ENCODE measurements around the gene USP25. TPM values are rescaled to one million over a fixed set of nuclear protein-coding genes. Genes with fewer than 3 reads are reported as not detected.

Gene USP25
- total RNA-seq, 1 experiment from 2014 or later = 33.6 TPM

DNA sequence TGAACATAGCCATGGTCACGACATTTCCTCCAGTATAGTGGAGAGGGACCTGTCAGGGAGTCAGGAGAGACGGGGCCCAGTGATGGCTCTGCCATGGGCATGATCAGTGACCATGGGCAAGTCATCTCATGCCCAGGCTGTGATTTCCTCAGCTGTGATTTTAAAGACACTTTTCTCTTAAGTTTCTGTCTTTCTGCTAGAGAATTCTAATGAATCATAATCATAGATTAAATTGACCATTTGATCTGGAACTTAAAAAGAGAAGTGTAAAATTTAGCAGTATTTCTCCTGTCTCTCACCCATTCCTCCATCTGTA is 112.7 kb downstream of the USP25 start (continued):
- TF ChIP-seq, protein P1, sequence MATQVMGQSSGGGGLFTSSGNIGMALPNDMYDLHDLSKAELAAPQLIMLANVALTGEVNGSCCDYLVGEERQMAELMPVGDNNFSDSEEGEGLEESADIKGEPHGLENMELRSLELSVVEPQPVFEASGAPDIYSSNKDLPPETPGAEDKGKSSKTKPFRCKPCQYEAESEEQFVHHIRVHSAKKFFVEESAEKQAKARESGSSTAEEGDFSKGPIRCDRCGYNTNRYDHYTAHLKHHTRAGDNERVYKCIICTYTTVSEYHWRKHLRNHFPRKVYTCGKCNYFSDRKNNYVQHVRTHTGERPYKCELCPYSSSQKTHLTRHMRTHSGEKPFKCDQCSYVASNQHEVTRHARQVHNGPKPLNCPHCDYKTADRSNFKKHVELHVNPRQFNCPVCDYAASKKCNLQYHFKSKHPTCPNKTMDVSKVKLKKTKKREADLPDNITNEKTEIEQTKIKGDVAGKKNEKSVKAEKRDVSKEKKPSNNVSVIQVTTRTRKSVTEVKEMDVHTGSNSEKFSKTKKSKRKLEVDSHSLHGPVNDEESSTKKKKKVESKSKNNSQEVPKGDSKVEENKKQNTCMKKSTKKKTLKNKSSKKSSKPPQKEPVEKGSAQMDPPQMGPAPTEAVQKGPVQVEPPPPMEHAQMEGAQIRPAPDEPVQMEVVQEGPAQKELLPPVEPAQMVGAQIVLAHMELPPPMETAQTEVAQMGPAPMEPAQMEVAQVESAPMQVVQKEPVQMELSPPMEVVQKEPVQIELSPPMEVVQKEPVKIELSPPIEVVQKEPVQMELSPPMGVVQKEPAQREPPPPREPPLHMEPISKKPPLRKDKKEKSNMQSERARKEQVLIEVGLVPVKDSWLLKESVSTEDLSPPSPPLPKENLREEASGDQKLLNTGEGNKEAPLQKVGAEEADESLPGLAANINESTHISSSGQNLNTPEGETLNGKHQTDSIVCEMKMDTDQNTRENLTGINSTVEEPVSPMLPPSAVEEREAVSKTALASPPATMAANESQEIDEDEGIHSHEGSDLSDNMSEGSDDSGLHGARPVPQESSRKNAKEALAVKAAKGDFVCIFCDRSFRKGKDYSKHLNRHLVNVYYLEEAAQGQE (IDR thresholded peaks at IDR 0.05; ENCODE audit: low read depth) = no peak
- TF ChIP-seq ZNF274 (IDR thresholded peaks at IDR 0.05; ENCODE audit: low read depth, low read length) = no peak
- TF ChIP-seq, protein P2, sequence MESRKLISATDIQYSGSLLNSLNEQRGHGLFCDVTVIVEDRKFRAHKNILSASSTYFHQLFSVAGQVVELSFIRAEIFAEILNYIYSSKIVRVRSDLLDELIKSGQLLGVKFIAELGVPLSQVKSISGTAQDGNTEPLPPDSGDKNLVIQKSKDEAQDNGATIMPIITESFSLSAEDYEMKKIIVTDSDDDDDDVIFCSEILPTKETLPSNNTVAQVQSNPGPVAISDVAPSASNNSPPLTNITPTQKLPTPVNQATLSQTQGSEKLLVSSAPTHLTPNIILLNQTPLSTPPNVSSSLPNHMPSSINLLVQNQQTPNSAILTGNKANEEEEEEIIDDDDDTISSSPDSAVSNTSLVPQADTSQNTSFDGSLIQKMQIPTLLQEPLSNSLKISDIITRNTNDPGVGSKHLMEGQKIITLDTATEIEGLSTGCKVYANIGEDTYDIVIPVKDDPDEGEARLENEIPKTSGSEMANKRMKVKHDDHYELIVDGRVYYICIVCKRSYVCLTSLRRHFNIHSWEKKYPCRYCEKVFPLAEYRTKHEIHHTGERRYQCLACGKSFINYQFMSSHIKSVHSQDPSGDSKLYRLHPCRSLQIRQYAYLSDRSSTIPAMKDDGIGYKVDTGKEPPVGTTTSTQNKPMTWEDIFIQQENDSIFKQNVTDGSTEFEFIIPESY (IDR thresholded peaks at IDR 0.05; ENCODE audit: extremely low read depth, insufficient replicate concordance, low read length) = no peak
- TF ChIP-seq JUND (IDR thresholded peaks at IDR 0.05) = no peak
- no peak for TF ChIP-seq RAD21 (IDR thresholded peaks at IDR 0.05; ENCODE audit: low read depth)
- TF ChIP-seq CEBPB (IDR thresholded peaks at IDR 0.05; ENCODE audit: low read depth) = no peak

DNA sequence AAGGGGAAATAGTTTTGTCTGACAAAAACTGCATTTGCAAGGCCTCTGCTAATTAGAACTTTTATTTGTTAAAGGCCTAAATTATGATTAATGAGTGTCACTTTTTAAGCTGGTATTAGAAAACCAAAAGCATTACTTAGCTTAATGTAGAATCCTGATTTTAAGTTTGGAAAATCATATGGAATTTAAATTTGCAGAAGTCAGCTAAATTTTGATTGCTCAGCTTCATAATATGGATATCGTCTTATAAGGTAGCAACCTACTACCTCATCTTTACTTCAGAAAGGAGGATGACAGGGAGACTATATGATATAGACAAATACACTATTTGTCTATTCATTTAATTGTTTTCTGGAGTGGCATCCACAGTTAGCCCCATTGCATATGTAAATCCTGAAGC is 114.0 kb downstream of the USP25 start:
- no peaks in the 10 kb centered on the region for H4K20me1 ChIP-seq (ENCODE audit: insufficient read depth)
- ChIA-PET POLR2A (no interaction called here), CTCF (no interaction called here), RAD21 (ENCODE audit: low non-redundant PET in 1 of 2, low total read pairs in 2 of 2, uncharacterized antibody in 2 of 2, unreplicated experiment in 2 of 2) (no interaction called here)
- H3K9me3 ChIP-seq (ENCODE audit: control insufficient read depth in 1 of 2, insufficient read depth in 1 of 2, low read depth in 1 of 2, low read length in 2 of 2) = no peaks in the 10 kb centered on the region
- H3K9me2 ChIP-seq (ENCODE audit: insufficient read depth) = no peaks in the 10 kb centered on the region
- no peak overlapping the region for H3K4me3 ChIP-seq (replicated peaks in 1 of 2; ENCODE audit: low read depth in 1 of 2, low read length in 2 of 2)
- no TSS peak for BruUV-seq (replicated peaks)
- intact Hi-C loops (cut with micrococcal nuclease) = no loop called here
- H2AFZ ChIP-seq (ENCODE audit: low read depth, low read length, poor library complexity, severe bottlenecking) = no peak overlapping the region
- H3K4me1 ChIP-seq (ENCODE audit: control insufficient read depth in 1 of 2, insufficient read depth in 2 of 2, low read length in 2 of 2) = no peaks in the 10 kb centered on the region
- H3K79me2 ChIP-seq (ENCODE audit: insufficient read depth, low read length) = no peaks in the 10 kb centered on the region
- no peak overlapping the region for H3K9ac ChIP-seq (ENCODE audit: low read length)
- no peak for DNase-seq (ENCODE audit: low read depth, low spot score)
- H3K36me3 ChIP-seq (ENCODE audit: control insufficient read depth in 1 of 2, insufficient read depth in 2 of 2, low read length in 2 of 2) = no peaks in the 10 kb centered on the region; a peak in 1 of 4 replicates
- no peaks in the 10 kb centered on the region for H3K27me3 ChIP-seq (ENCODE audit: insufficient read depth, low read length)
- ATAC-seq = no peak
- H3K4me2 ChIP-seq (ENCODE audit: low read length) = no peak overlapping the region
- H3K27ac ChIP-seq (ENCODE audit: low read depth, low read length) = no peak overlapping the region
- TF ChIP-seq POLR2AphosphoS5 (IDR thresholded peaks at IDR 0.05; ENCODE audit: low read depth, low read length) (no peak), SRF (IDR thresholded peaks at IDR 0.05; ENCODE audit: low read depth) (no peak), POLR2A (IDR thresholded peaks at IDR 0.05; ENCODE audit: borderline replicate concordance, extremely low read depth, insufficient read depth, insufficient read length) (no peak), ZNF274 (IDR thresholded peaks at IDR 0.05; ENCODE audit: low read depth, low read length) (no peak), EZH2 (IDR thresholded peaks at IDR 0.05) (no peak), MAX (IDR thresholded peaks at IDR 0.05) (no peak), JUND (IDR thresholded peaks at IDR 0.05) (no peak), FOSL1 (IDR thresholded peaks at IDR 0.05; ENCODE audit: low read depth) (no peak), SIN3A (IDR thresholded peaks at IDR 0.05; ENCODE audit: low read depth) (no peak), CBX3 (IDR thresholded peaks at IDR 0.05; ENCODE audit: low read depth) (no peak), EGR1 (IDR thresholded peaks at IDR 0.05; ENCODE audit: low read depth) (no peak), ATF3 (IDR thresholded peaks at IDR 0.05) (no peak), TCF7L2 (IDR thresholded peaks at IDR 0.05; ENCODE audit: borderline replicate concordance, extremely low read depth, insufficient read depth, insufficient read length) (no peak), EZH2phosphoT487 (IDR thresholded peaks at IDR 0.05; ENCODE audit: borderline replicate concordance) (no peak)
- TF ChIP-seq, protein P1 (IDR thresholded peaks at IDR 0.05; ENCODE audit: low read depth) = no peak
